Kidney glomerular epithelial cell (primary cell): ENCODE measurements around the gene CCL21.

Experiments
- DNase-seq: peaks from one replicate; lab custom pipeline; 2025; lab: John Stamatoyannopoulos, UW

CCL21 gene

DNA sequence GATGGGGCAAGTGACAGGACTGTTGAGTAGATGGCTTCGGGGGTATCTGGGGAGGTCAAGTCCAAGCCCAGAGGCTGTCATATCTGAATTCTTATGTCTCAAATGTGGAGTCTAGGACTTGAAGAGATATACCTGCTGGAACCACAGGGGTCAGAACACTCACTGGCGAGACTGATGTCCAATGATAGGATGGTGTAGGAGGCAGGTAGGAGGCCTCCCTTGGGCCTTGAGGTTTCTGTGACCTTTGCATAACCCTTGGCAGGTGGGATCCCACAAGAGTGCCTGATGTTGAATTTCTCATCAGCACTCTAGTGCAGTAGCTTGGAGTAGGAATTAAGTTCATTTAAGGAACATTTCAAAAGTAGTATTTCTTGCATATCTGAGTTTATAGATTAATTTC is 2.8 kb downstream of the CCL21 start:
- no peak for DNase-seq

DNA sequence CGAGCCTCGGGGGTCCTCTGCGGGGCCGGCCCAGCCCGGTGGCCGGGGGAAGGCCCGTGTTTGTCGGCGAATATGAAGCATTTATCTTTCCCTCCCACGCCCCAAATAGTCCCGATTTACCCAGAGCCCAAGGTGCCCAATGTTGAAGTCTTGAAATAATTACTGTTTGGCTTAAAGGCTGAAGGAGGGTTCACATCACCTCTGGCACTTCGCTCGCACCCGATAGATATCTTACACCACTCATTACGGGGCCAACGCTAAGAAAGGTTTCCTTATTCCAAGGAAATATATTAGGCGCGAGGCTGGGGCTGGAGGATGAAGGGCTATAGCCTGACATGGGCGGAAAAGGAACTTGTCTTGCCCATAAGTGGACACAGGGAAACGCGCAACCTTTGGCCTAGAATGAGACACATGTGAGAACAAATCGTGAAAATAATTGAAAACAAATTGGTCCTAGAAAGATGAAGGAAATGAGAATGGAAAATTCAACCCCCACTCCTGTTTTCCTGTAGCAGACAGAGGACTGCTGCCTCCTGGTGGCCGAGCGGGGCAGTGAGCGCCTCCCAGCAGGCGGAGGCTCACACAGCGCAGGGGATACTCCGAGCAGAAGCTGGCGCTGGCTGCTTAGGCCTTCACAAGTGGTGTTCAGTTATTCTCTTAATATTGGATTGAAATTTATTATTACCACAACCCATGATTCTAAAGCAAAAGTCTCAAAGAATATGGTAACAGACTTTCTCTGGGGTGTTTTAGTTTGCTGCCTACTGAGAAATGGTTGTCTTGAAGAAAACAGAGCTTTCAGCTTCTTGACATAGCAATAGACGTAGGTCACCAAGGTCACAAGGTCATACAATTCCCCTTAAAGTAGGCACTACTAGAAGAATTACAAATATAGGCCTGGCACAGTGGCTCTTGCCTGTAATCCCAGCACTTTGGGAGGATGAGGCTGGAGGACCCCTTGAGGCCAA is 7.9 kb downstream of the CCL21 start:
- DNase-seq = peak; percentile 50

- DNase-seq = peak; percentile 48
These were observed 8.7 kb downstream of the CCL21 start for GRCh38 chr9:34701023-34701768.

DNA sequence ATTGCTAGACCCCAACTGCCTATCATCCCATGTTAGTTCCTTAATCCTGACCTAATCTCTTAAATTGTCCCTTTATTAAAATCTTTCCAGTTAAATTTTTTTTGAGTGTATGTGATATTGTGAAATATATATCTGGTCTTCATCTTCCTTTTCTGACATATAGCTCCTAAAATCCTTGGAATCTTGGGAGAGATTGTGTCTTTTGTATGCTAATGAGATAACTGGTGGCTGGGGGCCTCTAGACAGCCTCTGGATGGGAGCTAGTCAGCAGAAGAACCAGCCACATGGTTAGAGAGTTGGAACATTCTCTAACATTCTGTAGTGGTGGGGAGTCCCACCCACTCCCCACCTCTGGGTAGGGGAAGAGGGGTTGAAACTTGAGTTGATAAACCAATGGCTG is 15.1 kb downstream of the CCL21 start:
- no peak for DNase-seq

DNA sequence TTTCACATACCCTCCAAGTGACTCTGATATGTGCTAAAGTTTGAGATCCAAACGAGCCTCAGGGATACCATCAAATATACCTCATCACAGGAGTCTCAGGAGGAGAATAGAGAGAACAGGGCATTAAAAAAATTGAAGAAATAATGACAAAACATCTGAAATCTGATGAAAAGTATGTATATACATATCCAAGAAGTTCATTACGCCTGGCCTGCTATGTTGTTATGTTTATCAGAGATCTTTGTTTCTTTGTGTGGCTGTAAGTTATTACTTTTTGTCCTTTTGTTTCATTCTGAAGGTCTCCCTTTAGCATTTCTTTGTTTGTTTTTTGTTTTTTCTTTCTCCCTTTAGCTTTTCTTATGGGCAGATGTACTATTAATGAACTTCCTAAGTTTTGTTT is 16.4 kb downstream of the CCL21 start:
- no peak for DNase-seq

- no peak for DNase-seq
These were observed 18.0 kb downstream of the CCL21 start for GRCh38 chr9:34691936-34692315.

DNA sequence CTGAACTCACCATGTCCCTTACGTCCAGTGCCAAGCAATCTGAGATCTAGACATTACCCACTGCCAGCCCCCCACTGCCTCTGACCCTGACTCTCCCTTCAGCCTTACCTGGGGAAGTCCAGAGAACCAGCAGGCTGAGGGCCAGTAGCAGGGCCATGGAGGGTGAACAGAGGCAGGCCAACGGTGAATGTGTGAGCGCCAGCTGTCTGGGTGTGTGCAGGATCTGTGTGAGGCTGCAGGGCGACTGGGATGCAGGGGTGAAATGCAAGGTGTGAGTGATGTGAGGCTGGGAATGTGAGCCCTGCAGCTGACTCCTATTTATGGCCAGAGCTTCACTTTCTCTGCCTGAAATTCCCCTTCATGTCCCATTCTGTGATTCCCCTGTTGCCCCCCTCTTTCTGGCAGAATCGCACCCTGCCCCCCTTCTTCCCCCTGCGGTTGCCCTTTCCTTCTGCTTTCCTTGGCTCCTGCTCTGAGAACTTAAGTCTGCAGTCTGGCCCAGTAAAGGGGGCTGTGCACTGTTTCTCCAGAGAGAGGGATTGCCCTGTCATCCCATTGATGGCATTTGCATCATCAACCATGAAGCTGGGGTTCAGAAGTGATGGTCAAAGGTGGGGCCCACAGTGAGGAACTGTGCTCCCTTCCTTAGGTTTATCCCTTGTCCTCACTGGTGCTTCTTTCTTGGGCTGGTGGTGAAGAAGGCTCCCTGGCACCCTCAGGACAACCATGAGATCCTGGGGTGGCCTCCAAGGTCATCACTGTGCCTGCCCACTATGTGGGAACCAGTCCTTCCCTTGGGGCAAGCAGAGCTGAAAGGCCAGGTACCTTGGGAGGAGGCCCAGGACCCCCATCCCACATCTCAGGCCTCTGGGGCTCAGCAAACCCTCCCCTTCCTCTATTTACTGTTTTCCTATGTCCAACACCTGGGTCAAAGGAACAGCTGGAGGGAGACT is 18.7 kb downstream of the CCL21 start, which contains the start of gene CCL19:
Gene CCL19 (minus strand): TSS at position 294 of the 953 bp plus-strand sequence. CDS start 137 bp downstream, at position 157.
- DNase-seq = no peak

GRCh38 chr9:34689512-34689911 is 20.4 kb downstream of the CCL21 start:
- no peak for DNase-seq

GRCh38 chr9:34689116-34689470 is 20.8 kb downstream of the CCL21 start:
- no peak for DNase-seq

DNA sequence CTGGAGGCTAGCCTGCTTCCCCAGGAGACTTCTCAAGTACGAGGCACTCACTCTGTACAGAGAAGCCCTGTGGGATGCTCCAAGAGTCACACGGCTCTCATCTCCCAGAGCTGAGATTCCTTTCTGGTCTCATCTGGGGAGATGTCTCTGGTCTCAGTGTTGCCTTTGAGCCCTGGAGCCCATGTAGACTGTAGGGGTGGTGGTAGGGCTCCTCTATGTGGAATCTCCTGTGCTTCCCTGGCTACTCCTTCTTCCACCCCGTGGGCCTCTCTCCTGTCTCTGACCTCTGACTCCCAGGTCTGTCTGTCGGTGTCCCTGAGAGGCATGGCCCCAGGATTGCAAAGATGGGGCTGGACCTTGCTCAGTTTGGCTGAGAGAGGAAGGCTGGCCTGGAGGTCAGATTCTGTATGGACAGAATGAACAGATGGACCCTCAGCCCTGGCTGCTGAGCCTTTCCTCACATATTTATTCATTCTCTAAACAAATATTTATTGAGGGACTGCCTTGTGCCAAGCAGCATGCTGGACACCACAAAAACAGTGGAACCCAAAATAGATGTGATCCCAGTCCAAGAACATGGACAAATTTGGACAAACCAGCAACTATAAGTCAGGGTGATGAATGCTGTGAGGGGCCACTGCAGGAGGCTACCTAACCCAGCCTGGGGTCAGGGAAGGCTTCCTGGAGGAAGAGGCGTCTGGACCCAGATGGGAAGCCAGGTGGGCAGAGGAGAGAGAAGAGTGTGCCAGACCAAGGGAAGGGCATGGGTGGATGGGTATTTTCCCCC is 21.4 kb downstream of the CCL21 start:
- DNase-seq = no peak

DNA sequence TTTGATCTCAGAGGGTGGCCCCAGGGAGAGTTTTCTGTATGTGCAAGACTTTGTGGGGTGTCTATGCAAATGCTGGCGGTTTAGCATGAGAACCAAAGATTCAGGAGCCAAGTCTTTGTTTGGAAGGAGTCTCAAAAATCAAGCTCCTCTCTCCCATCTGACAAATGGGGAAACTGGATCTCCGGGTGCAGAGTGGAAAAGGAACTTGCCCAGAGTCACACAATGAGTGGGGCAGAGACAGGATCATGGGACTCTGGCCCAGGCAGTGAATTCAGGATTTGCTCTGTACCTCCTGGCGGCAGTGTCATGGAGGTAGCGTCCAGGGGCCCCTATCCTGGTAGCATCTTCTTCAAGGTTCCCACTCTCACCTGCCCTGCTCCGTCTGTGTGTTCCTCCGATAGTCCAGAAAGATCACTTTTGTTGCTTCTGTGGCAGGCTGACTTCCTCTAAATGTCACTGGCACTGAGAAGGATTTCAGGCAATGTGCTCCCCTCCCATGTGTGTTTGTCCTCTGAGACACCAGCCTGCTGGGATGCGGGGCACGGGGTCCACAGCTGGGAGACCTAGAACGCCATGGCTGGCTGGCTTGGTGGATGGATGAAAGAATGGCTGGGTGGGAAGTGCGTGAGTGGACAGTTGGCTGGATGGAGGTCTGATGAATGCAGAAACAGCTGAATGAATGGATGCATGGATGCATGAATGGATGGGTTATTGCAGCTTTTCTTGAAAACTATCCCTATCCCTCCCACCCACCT is 22.5 kb downstream of the CCL21 start:
- no peak for DNase-seq

DNA sequence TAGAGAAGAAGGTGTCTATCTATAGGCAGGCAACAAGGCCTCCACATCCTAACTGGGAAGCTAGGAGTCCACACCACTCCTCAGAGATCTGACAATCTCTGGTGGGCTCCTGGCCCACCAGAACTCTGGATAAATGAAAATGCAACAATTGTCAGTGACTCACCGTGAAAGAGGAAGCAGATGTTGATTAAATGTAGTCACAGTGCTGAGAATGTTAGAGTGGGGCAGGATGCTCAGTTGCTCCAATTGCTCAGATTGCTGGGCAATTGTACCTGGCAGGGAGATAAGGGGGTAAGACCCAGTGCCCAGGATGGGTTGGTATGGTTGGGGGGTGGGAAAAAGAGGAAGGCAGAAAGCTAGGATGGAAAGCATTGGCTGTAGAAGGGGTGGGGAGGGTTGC is 23.2 kb downstream of the CCL21 start:
- no peak for DNase-seq

- DNase-seq = no peak
These were observed 23.7 kb downstream of the CCL21 start for GRCh38 chr9:34686231-34686630.

DNA sequence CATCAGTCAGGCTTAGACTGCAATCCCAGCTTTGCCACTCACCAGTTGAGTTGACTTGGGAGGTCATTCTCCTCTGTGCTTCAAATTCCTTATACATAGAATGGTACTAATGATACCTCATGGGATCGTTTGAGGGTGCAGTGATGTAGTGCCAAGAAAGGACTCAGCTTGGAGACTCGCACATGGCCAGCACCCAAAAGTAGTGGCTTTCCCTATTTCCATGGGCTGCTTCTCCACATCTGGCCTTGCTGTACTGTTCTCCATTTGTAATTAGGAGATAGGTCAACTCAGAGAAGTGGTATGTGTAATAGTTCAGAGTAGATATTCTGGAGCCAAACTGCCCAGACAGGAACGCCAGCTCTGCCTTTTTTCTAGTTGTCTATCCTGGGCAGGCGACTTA is 24.3 kb downstream of the CCL21 start:
- DNase-seq = no peak

DNA sequence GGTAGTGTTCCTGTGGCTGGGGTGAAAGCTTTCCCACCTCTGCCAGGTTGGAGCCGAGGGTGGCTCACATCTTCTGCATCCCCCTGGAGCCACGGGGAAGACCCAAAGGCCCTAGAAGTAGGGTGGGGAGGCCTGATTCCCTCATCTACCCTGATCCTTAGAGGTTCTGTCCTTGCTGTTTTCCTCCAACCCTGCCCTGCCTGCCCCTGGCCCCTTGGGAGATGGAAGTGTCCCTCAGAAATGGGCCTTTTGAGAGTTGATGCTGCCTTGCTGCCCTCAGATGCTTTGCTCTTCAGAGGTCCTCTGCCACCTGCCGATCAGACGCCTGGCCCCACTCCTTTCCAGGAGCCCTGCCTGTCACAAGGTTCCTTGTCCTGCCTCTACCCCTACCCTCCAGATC is 25.1 kb downstream of the CCL21 start:
- no peak for DNase-seq

DNA sequence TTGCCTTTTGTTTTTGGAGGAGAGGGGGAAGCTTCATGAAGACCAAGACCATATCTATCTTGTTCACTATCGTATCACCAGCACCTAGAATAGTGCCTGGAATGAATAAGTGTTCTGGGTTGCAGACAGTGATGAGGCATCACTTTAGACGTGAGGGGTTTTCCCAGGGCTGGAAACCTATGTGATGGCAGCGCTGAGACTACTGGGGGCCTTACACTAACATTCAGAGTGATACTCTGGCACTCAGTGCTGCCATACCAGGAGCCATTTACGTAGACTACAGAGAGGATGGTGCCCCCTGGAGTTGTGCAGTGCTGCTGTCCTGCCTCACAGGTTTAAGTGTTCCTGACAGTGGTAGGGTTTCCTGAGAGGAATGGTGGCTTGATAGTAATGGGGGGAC is 25.8 kb downstream of the CCL21 start:
- DNase-seq = no peak

DNA sequence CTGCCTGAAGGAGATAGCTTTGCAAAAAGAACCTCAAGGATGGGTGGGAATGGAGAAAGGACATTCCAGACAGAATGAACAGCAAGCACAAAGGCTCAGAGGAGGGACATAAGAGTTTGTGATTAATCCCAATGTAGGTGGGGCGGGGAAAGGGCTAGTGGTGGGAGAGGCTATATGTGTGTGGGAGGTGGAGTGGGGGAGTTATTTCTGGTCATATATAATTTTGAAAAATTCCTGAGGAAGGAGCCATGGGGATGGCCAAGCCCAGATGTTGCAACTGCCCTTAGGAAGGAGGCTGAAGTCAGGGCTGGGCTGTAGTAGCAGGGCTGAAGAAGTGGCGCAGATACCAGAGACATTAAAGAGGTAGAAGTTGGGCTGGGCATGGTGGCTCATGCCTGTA is 34.1 kb downstream of the CCL21 start:
- DNase-seq = no peak

DNA sequence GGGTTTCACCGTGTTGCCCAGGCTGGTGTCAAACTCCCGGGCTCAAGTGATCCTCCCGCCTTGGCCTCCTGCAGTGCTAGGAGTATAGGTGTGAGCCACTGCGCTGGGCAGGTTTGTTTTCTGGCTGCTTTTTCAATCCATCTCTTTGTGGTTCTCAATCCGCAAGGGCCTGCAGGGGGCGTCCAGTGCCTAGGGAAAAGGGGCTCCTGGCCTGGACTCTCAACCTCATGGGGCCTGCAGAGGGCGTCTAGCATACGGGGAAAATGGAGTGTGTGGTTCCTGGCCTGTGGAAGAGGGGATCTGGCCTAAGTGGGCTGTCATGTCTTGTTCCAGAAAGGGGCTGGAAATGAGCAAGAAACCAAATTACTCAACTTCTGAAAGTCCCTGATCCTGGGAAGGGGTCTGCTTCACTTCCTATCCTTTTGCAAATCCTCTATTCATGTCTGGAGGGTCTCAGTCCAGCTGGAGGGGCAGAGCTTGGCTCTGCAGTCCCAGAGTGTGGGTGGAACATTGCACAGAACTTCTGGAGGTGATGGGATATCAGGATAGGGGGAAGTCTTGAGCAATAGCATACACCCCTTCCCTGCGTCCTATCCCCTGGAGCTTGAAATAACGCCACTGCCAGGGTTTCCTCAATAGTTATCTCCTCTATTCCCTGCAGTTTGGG is 34.8 kb downstream of the CCL21 start:
- no peak for DNase-seq

DNA sequence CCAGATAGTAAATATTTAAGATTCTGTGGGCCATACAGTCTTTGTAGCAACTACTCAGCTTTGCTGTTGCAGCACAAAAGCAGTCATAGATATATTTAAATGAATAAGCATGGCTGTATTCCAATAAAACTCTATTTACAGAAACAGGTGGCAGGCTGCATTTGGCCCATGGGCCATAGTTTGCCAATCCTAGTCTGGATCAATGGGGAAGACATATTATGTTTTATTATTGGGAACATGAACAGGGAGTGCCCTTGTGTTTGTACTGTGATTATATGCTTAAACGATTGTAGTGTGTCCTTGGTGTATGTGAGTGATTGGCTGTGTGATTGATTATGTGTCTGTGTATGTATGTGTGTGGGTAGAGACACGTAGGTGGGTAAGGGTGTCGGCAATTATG is 35.5 kb downstream of the CCL21 start:
- no peak for DNase-seq

- DNase-seq = no peak
These were observed 38.6 kb downstream of the CCL21 start for GRCh38 chr9:34671307-34671706.
